OCI-LY1 (cell line): Measurements from ENCODE around the gene ZNF440.
A peak's percentile ranks its signal among the peaks of the same experiment; 100 is the strongest.

ENCODE experiments used
- H2AFZ ChIP-seq: fragments of 200-600 bp; sonication (generic), shearing (Covaris generic); 2 replicates; pipeline ENCODE4 v1.6.0; 2014; ENCODE audit warnings: antibody characterized with exemption, mild to moderate bottlenecking, low read length
- H3F3A ChIP-seq: fragments of 200-600 bp; sonication (generic), shearing (Covaris generic); 2 replicates; pipeline ENCODE4 v1.6.0; 2014; ENCODE audit warnings: mild to moderate bottlenecking, antibody characterized with exemption, low read length, moderate library complexity; ENCODE audit not compliant: insufficient read depth
- H3K27ac ChIP-seq: fragments of 200-600 bp; sonication (generic); 2 replicates; pipeline ENCODE4 v1.5.1; 2014; ENCODE audit warnings: low read length, mixed run types, mild to moderate bottlenecking, low read depth; ENCODE audit not compliant: poor library complexity, severe bottlenecking
- H3K27me3 ChIP-seq: fragments of 200-600 bp; sonication (generic); 2 replicates; pipeline ENCODE4 v1.6.0; 2014; ENCODE audit warnings: antibody characterized with exemption, mild to moderate bottlenecking, low read length, moderate library complexity; ENCODE audit not compliant: insufficient read depth
- H3K36me3 ChIP-seq: fragments of 200-600 bp; sonication (generic); 2 replicates; pipeline ENCODE4 v1.6.1; 2014; ENCODE audit warnings: mild to moderate bottlenecking, antibody characterized with exemption, low read length, moderate library complexity, mixed read lengths; ENCODE audit not compliant: insufficient read depth
- H3K4me1 ChIP-seq: fragments of 200-600 bp; sonication (generic); 2 replicates; pipeline ENCODE4 v1.5.1; 2014; ENCODE audit warnings: mild to moderate bottlenecking, low read length, moderate library complexity; ENCODE audit not compliant: insufficient read depth, severe bottlenecking
- H3K4me2 ChIP-seq: fragments of 200-600 bp; sonication (generic), shearing (Covaris generic); 2 replicates; pipeline ENCODE4 v1.6.1; 2014; ENCODE audit warnings: low read length
- H3K4me3 ChIP-seq: fragments of 200-600 bp; sonication (generic); 2 replicates; pipeline ENCODE4 v1.5.1; 2014; ENCODE audit warnings: low read length, low read depth, mild to moderate bottlenecking, mixed read lengths; ENCODE audit not compliant: poor library complexity, severe bottlenecking
- H3K79me2 ChIP-seq: fragments of 200-600 bp; shearing (Covaris generic); 2 replicates; pipeline ENCODE4 v1.6.1; 2016; ENCODE audit warnings: mixed run types, low read length, mixed read lengths; ENCODE audit not compliant: insufficient read depth
- H3K9ac ChIP-seq: fragments of 200-600 bp; sonication (generic), shearing (Covaris generic); 2 replicates; pipeline ENCODE4 v1.6.1; 2014; ENCODE audit warnings: mild to moderate bottlenecking, low read length, mixed read lengths
- H3K9me2 ChIP-seq: fragments of 200-600 bp; sonication (generic), shearing (Covaris generic); 2 replicates; pipeline ENCODE4 v1.6.1; 2014; ENCODE audit warnings: low read depth, mild to moderate bottlenecking, low read length, mixed read lengths
- H3K9me3 ChIP-seq: fragments of 200-600 bp; shearing (Covaris generic); 2 replicates; pipeline ENCODE4 v1.6.1; 2014; ENCODE audit warnings: low read length, mixed read lengths
- H4K20me1 ChIP-seq: fragments of 200-600 bp; sonication (generic), shearing (Covaris generic); 2 replicates; pipeline ENCODE4 v1.6.0; 2016; ENCODE audit warnings: mild to moderate bottlenecking, low read length; ENCODE audit not compliant: insufficient read depth
- EZH2 ChIP-seq: fragments of 200-600 bp; sonication (generic), shearing (Covaris generic); IDR thresholded peaks from 2 replicates; pipeline ENCODE4 v1.8.0; 2017; ENCODE audit warnings: borderline replicate concordance, mixed run types, mild to moderate bottlenecking, antibody characterized with exemption, low read length, moderate library complexity, mixed read lengths
- TF ChIP-seq, protein P1 (sequence below): fragments of 200-600 bp; sonication (generic), shearing (Covaris generic); IDR thresholded peaks from 2 replicates; pipeline ENCODE4 v1.5.1; 2017; ENCODE audit warnings: mild to moderate bottlenecking, antibody characterized with exemption, low read length, moderate library complexity, mixed read lengths

ZNF440 gene

DNA sequence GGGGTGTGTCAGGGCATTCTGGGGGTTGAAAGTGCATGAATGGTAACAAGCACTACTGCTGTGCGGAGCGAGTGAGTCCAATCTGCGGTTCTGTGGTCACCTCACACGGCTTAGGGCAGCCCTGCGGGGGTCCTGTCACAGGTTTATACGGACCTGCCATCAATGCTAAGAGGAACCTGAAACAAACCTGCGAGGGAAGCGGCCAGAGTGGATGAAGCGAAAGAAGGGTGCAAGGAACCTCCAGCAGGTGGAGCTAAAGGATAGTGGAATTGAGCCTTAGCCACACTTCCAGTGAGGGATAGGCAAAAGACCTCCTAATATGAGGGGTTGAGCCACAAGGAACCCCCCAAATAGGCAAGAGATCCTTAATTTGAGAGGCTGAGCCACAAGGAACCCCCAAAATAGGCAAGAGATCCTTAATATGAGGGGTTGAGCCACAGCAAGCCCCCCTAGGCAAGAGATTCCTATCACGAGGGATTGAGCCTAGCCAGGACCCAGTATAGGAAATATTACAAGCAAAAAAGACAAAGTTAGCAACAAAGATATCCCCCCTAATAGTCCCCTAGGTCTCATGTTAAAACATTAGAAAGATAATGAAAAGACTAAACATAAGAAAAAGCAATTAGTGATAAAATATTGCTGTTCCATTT is 67.2 kb downstream of the ZNF440 start:
- Histone ChIP-seq H3K27ac (no peak overlapping the region), H3K9me3 (no peaks in the 10 kb centered on the region), H2AFZ (no peak overlapping the region), H3K4me2 (no peak overlapping the region), H3K79me2 (no peaks in the 10 kb centered on the region), H3K4me1 (no peaks in the 10 kb centered on the region), H3K9ac (no peak overlapping the region), H3K9me2 (no peaks in the 10 kb centered on the region), H4K20me1 (no peaks in the 10 kb centered on the region), H3K36me3 (no peaks in the 10 kb centered on the region), H3K4me3 (no peak overlapping the region), H3K27me3 (no peaks in the 10 kb centered on the region), H3F3A (no peaks in the 10 kb centered on the region)
- TF ChIP-seq, protein P1, sequence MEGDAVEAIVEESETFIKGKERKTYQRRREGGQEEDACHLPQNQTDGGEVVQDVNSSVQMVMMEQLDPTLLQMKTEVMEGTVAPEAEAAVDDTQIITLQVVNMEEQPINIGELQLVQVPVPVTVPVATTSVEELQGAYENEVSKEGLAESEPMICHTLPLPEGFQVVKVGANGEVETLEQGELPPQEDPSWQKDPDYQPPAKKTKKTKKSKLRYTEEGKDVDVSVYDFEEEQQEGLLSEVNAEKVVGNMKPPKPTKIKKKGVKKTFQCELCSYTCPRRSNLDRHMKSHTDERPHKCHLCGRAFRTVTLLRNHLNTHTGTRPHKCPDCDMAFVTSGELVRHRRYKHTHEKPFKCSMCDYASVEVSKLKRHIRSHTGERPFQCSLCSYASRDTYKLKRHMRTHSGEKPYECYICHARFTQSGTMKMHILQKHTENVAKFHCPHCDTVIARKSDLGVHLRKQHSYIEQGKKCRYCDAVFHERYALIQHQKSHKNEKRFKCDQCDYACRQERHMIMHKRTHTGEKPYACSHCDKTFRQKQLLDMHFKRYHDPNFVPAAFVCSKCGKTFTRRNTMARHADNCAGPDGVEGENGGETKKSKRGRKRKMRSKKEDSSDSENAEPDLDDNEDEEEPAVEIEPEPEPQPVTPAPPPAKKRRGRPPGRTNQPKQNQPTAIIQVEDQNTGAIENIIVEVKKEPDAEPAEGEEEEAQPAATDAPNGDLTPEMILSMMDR: peak; percentile 77
- no peak for TF ChIP-seq EZH2

DNA sequence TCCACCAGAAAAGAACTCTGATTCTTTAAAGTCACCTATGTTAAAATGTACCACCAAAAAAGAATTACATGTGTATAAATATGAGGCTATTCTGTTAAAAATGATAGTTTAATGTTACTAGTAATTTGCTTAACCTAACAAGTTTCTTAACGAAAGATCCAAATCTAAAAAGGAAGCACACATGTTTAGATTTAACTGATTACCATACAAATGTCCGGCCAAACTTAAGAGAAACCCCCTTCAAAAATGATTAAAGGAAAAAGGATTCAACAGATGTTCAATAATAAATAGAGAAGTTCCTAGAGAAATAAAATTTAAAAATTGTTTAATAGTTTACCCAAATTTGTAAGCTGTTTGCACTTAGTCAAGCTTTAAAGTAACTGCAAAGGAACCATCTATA is 68.5 kb downstream of the ZNF440 start:
- Histone ChIP-seq H3K9me3 (no peaks in the 10 kb centered on the region), H2AFZ (no peak overlapping the region), H3K9ac (no peak overlapping the region), H3K9me2 (no peaks in the 10 kb centered on the region), H3K4me2 (no peak overlapping the region), H3K4me1 (no peaks in the 10 kb centered on the region), H3K27ac (no peak overlapping the region), H3K79me2 (no peaks in the 10 kb centered on the region), H3K36me3 (no peaks in the 10 kb centered on the region), H3K27me3 (no peaks in the 10 kb centered on the region), H3F3A (no peaks in the 10 kb centered on the region), H4K20me1 (no peaks in the 10 kb centered on the region), H3K4me3 (no peak overlapping the region)
- TF ChIP-seq EZH2: no peak
- TF ChIP-seq, protein P1: no peak
